Epidermal melanocyte (primary cell): Measurements from ENCODE around the gene ATP2B3.

Experiments
- DNase-seq: peaks from one replicate; pipeline ENCODE4 v3.0.0; 2011; ENCODE audit warnings: low spot score; ENCODE audit not compliant: insufficient read length

ATP2B3 gene

DNA sequence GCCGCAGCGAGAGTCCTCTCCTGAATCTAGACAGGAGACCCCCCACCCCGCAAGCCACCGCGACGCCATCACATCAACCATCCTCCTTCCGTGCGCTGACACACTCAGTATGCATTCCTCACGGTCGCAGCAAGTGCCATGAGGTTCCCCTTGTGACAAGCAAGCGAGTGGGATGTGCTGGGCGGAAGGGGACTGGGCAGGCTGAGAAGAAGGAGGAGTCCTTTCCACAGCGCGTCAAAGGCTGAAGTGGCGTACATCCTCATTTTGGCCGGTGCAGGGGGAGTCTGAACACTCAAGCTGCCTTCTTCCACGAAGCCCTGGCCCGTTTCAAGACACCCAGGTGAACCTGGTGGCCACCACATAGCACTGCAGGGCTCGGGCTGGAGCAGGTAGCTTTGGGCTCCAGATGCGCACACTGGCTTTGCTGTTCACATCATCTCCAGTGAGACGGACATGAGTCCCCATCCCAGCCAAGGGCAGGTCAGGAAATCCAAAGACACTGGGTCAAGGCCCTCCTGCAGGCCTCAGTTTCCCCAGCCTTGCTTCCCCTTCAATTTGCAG, 51.1 kb downstream of the ATP2B3 start:
- DNase-seq: no peak

- no peak for DNase-seq
These were observed 52.0 kb downstream of the ATP2B3 start for GRCh38 chrX:153569475-153569874.

- no peak for DNase-seq
These were observed 54.1 kb downstream of the ATP2B3 start for GRCh38 chrX:153571534-153571908.

DNA sequence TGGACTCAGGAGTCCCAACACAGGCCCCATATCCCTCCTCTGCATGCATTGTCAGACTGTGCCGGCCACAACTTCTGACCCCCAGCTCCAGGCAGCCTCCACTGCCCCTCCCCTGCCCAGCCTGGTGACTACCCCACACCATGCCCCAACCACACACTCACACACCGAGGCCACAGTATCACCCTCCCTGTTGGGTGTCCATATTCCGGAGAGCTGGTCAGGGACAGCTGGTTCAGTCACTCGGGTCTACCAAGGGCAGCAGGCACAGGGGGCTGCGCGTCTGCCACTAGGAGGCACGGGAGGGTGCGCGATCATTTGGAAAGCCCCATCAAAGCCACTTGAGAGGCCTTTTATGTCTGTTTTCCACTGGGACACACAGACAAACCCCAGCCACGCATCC, 55.2 kb downstream of the ATP2B3 start:
- no peak for DNase-seq

GRCh38 chrX:153573984-153574383, 56.5 kb downstream of the ATP2B3 start:
- DNase-seq: no peak

GRCh38 chrX:153576239-153576870, 58.9 kb downstream of the ATP2B3 start:
- no peak for DNase-seq

- no peak for DNase-seq
These were observed 59.5 kb downstream of the ATP2B3 start for GRCh38 chrX:153576961-153577360.

DNA sequence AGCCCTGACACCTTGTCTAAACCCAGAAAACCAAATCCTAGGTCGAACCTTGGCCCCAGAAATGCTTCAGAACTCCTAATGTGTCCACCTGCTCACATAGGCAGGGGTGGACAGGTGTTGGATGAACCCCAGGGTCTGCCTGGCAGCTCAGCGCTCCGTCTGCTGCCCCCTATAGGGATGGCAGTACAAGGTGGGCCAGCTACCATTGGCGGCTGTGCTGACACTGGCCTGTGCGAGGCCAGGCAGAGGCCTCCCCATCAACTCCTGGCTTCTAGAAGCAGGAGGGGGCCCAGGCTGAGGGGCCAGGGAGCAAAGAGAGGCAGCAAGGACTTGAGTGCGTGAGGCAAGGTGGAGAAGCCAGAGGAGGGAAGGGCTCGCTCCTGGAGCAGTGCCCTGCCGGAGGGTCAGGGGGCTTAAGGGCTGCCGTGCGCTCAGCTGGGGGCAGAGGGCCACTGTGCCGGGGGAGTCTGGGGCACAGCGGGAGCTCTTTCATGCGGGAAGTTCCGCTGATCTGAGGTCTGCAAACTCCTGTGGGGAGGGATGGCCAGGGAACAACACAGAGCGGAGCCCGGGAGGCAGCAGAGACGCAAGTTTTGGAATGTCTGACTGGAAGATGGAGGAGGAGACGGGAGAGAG, 60.9 kb downstream of the ATP2B3 start:
- no peak for DNase-seq

DNA sequence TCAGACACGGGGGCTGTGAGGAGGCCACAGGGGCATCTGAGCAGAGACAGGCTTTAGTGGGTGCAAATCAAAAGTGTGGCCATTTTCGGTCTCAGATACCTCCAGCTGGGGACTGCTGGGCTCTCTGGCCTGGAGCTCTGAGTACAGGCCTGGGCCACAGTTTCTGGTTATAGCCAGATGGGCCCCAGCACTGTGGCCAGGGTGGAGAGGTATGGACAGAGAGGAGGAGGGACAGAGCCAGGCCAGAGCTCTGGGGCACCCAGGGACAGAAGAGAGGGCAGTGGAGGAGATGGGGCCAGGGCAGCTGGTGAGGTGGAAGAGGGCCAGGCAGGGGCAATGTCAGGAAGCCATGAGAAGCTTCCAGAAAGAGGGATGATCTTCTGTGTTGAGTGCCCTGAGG, 61.4 kb downstream of the ATP2B3 start:
- no peak for DNase-seq

DNA sequence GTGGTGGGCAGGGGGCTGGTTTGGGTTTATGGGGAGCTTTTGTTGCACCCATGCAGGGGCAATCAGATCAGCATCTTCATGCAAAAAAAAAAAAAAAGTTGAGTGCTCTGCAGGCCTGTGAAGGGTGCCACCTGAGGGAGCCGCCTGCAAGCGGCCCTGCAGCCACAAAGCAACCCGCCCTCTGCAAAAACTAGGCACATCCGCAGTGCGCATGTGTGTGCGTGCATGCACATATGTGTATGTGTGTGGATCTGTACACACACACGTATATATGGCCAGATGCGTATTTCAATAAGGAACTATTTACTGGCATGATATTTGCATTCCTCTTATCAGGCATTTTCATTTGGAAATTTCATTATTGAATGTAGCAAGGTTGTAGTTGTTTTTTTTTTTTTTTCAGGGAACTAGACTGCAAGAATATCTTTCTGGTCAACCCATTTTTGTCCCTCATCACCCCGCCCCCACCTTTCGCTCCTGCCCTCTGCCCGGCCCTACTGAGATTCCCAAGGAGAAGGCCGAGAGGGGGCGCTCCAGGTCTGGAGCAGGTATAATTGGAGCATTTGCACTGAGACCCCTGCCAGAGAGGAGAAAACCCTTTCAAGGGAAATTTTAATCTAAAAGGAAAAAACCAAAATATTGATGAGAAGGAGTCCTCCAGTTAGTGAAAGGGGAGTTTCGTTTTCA, 63.4 kb downstream of the ATP2B3 start:
- DNase-seq: no peak

DNA sequence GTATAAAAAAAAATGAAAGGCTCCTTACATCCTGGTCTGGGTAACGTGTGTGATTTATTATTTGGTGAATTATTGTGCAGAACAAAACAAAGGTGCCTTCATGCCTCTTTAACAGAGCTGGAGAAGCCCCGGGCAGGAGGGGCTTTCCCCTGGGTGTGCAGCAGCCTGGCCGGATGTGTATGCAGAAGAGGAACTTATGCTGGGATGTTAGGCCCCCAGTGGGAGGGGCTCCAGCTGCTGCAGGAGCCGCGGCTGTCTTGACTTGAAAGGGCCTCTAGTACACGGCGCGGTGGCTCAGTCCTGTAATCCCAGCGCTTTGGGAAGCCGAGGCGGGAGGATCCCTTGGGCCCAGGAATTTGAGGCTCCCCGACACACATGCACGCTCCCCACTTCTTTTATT, 65.5 kb downstream of the ATP2B3 start:
- peak; percentile 31 for DNase-seq

- DNase-seq: no peak
These were observed 66.0 kb downstream of the ATP2B3 start for GRCh38 chrX:153583433-153583832.

DNA sequence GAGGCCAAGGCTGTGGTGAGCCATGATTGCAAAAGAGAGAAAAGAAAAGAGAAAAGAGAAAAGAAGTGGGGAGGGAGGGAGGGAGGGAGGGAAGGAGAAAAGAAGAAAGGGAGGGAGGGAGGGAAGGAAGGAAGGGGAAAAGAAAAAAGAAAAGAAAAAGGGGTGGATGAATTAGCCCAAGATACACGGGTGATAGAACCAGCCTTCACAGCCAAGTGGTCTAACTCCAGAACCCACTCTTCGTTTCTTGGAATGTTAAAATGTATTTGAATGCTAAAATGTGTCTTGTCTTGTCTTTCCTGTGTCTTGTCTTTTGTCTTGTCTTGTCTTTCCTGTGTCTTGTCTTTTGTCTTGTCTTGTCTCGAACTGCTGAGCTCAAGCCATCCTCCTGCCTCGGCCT, 68.4 kb downstream of the ATP2B3 start:
- DNase-seq: no peak

DNA sequence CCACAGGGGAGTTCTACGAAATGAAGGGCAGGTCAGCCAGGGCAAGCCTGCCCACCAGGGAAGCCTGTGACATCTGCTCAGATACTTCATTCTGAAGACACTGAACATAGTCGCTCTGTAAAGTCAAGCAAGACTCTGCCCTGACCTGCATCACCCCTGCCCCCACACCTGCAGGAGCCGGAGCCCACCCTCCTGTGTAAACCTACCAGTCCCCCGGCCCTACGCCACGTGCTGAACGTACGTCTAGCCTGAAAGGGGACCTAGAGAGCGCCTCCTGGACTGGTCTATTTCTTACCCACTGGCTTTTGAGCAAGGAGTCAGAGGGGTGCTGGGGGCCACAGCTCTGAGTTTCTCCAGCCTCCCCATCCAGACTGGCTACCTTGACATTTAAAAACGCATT, 69.9 kb downstream of the ATP2B3 start:
- no peak for DNase-seq

DNA sequence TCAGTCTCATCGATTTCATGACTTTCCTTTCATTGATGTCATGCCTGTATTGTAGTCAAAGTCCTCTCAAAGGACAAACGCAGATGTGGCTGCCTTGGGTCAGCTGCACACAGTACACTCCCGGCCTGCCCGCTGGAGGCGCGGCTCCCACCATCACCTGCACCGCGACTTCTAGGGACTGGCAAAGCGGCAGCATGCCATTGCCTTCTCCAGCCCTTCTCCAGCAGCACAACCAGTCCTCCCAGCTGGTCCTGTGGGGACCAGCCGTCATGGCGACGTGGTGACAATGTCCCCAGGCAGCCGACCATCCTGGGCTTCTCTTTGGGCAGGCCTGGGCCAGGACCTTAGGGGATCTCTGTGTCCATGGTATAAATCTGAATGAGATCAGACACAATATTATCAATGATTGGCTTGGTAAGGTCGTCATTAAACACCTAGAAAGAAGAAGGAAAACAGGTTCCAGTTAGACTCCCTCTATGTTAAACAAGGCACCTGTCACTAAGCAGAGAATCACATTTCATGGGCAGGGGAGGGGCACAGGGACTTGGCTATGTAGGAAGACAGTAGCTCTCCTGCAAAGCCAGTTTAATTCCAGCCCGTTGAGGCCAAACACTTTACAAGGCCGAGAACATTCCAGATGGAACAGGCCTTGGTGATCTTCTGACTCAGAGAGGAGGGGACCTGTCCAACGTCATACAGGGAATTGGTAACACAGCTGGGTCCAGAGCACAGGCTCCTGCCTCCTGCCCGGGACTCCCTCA, 70.8 kb downstream of the ATP2B3 start:
- DNase-seq: no peak

DNA sequence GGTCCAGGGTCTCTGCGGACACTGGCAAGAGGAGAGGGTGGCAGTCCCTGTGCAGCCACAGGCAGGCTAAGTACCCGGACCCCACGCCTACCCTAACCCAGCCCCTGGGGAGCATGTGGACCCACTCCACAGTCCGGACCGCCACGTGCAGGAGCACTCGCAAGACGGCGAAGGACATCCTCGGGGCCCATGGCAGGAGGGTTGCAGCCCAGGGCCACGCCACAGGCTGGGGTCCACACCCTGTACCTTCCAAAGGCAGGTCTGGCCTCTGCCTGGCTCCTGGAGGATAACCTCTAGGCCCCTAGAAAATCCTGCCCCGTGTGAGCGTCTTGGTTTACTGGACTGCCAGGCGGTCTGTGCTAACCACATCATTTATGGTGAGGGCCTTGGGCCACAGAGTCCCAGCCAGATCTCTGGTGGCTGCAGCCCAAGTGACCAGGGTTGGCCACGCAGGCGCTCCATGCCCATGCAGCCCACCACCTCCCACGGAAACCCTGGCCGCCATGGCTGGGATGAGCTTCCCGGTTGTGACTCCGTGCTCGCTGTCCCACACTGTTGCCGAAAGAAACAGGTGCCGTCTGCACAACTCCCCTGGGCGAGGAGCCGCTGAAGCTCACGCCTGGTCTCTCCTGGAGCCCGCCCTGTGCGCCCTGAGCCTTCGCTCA, 71.5 kb downstream of the ATP2B3 start:
- DNase-seq: no peak

DNA sequence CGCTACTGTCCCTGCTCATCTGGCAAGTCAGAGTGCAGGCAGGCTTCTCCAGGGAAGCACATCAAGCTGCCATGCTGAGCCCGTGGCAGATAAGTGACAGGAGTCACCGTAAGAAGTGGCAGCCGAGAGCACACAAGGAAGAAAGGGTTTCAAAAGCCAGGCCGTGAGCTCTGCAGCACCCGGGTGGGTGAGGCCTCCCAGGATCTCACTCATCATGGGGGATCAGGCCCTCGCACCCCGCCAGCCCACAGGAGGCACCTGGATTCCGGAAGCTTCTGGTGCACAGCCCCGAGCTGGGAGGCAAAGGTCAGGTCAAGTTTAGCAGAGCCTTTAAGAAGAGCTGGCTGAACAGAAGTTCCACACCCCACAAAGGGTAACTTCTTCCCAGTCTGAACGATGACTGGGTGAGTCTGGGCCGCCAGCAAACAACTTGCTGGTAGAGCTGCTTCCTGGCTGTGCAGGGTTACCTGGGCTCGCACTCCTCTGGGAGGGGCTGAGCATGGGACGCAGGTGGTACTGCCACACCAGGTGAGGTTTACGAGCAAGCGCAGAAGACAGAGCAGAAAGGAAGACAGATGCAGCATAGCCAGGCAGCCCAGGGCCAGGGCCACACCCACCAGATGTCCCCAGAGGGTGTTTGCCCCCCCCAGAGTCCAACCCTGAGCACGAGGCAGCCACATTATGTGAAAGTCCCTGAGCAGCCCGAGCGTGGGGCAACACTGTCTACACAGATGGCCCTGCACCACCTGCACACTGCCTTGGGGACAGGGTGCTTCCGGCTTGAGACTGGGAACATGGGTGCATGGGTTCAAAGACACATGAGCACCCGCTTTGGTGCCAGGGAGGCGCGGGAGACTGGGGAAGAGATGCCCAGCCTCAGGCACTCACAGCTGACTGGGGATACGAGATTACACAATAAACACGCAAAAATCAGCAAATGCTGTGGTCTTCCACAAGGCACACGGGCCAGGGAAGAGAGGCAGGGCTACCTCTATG, 73.8 kb downstream of the ATP2B3 start:
- no peak for DNase-seq

GRCh38 chrX:153592091-153592833, 74.8 kb downstream of the ATP2B3 start:
- DNase-seq: no peak

DNA sequence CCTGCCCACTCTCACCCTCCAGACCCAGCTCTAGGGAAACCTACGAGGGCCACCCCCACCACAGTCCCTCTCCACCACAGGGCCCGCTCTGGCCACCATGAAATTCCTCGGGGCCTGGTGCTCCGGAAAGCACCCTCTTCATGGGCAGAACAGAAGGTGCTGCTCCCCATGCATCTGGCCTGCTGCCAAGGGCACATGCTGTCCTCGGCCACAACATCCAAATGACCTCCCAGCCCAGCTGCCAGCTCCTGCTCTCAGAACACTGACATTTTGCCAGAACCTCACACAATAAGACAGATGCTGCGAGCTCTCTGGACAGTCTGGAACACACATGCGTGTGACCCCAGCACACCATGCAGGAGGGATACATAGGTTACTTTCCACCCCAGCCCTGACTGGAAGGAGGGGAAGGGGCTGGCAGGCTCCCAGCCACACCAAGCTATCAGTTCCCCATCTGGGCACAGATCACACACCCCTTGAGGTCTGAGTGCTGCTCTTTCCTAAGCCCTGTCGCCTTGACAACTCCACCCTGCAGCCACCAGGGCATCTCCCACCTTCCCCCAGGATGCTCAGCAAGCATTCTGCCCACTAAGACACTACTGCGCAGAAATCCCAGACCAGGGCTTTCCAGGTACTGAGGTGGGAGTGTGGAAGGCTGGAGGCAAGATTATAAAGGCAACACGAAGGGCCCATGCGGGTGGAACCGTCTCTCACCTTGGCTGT, 75.7 kb downstream of the ATP2B3 start:
- no peak for DNase-seq
